ENCODE measurements around the gene UBE2J2.
"Not testable (repeated sequence)": the region's sequence is repeated elsewhere in the genome, so short reads cannot be mapped to it uniquely, and the experiment has no call there.

Gene UBE2J2

GRCh38 chr1:1253972-1254666 is 19.5 kb downstream of the UBE2J2 start:
- no peak for DNase-seq

- no peak for DNase-seq
Measured at GRCh38 chr1:1253314-1253713, 20.3 kb downstream of the UBE2J2 start.

GRCh38 chr1:1250786-1251284 is 22.8 kb downstream of the UBE2J2 start:
- DNase-seq: peak; percentile 75

GRCh38 chr1:1248009-1248913 is 25.4 kb downstream of the UBE2J2 start:
- not testable (repeated sequence) for DNase-seq

GRCh38 chr1:1247341-1247913 is 26.2 kb downstream of the UBE2J2 start:
- no peak for DNase-seq

- no peak for DNase-seq
Measured at GRCh38 chr1:1246577-1247340, 26.9 kb downstream of the UBE2J2 start, which contains the start of gene C1QTNF12. TSS of gene C1QTNF12 (minus strand) at chr1:1246722. CDS start at chr1:1246690, 32 bp downstream.

- DNase-seq: no peak
Measured at GRCh38 chr1:1245817-1246576, 27.7 kb downstream of the UBE2J2 start.

GRCh38 chr1:1245178-1245816 is 28.4 kb downstream of the UBE2J2 start:
- no peak for DNase-seq

GRCh38 chr1:1244192-1244811 is 29.4 kb downstream of the UBE2J2 start:
- no peak for DNase-seq

- DNase-seq: no peak
Measured at GRCh38 chr1:1243807-1244191, 29.9 kb downstream of the UBE2J2 start.

GRCh38 chr1:1243266-1243660 is 30.4 kb downstream of the UBE2J2 start:
- no peak for DNase-seq

GRCh38 chr1:1242461-1243265 is 31.0 kb downstream of the UBE2J2 start:
- no peak for DNase-seq

GRCh38 chr1:1241588-1242219 is 31.9 kb downstream of the UBE2J2 start:
- DNase-seq: no peak

GRCh38 chr1:1240822-1241587 is 32.6 kb downstream of the UBE2J2 start:
- no peak for DNase-seq

GRCh38 chr1:1240348-1240732 is 33.3 kb downstream of the UBE2J2 start:
- DNase-seq: no peak

GRCh38 chr1:1239614-1240347 is 33.9 kb downstream of the UBE2J2 start:
- no peak for DNase-seq

- DNase-seq: no peak
Measured at GRCh38 chr1:1239227-1239613, 34.4 kb downstream of the UBE2J2 start.

GRCh38 chr1:1238702-1239178 is 34.9 kb downstream of the UBE2J2 start:
- DNase-seq: no peak

All from activated T-cell treated with anti-CD3 and anti-CD28 coated beads, Interleukin-2, amount 50 U/mL, for 1 hour (primary cell).